Measurements from ENCODE around the gene FBXL7. TPM values are rescaled to one million over a fixed set of nuclear protein-coding genes. Genes with fewer than 3 reads are reported as not detected.

FBXL7 gene
- total RNA-seq, 1 donor from 2014 or later = 12.3 TPM

DNA sequence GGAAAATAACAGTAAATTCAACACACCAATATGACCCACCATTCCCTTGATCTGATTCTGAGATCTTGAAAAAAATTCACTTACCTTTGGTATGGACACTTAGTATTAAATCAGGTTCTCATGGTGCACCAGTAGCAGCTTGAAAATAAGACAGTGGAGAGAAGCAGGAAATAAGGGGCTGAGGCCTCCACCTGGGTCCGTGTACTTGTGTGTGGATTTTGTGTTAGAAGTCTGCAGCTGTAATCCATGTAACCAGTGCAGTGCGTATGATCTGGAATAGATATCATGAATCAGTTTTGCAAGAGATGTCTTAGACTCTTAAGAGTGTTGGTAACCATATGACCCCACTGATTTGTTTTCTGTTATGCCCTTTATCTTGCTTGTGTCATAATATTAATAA lies 107.1 kb downstream of the FBXL7 start:
- Histone ChIP-seq H3K4me3 (no peak overlapping the region), H4K20me1 (ENCODE audit: low read depth) (no peaks in the 10 kb centered on the region), H3K9ac (no peak overlapping the region), H3K4me1 (peaks cover 7% of the 10 kb centered on the region), H3K79me2 (ENCODE audit: low read depth) (peaks cover 34% of the 10 kb centered on the region), H3K36me3 (no peaks in the 10 kb centered on the region), H3K9me3 (ENCODE audit: low read depth) (no peaks in the 10 kb centered on the region), H3K4me2 (no peak overlapping the region), H3K27ac (peak overlapping the region; percentile 45), H3F3A (ENCODE audit: low read depth) (peaks cover 3% of the 10 kb centered on the region), H2AFZ (replicated peaks) (no peak overlapping the region), H3K27me3 (no peaks in the 10 kb centered on the region)
- TF ChIP-seq, protein P1, sequence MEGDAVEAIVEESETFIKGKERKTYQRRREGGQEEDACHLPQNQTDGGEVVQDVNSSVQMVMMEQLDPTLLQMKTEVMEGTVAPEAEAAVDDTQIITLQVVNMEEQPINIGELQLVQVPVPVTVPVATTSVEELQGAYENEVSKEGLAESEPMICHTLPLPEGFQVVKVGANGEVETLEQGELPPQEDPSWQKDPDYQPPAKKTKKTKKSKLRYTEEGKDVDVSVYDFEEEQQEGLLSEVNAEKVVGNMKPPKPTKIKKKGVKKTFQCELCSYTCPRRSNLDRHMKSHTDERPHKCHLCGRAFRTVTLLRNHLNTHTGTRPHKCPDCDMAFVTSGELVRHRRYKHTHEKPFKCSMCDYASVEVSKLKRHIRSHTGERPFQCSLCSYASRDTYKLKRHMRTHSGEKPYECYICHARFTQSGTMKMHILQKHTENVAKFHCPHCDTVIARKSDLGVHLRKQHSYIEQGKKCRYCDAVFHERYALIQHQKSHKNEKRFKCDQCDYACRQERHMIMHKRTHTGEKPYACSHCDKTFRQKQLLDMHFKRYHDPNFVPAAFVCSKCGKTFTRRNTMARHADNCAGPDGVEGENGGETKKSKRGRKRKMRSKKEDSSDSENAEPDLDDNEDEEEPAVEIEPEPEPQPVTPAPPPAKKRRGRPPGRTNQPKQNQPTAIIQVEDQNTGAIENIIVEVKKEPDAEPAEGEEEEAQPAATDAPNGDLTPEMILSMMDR (IDR thresholded peaks at IDR 0.05) = no peak
- TF ChIP-seq EZH2phosphoT487 (IDR thresholded peaks at IDR 0.05) = no peak
- no peak for TF ChIP-seq EZH2 (IDR thresholded peaks at IDR 0.05)
- Mint-ChIP-seq H3K9me3 (no peaks in the 10 kb centered on the region), H3K36me3 (peaks cover 9% of the 10 kb centered on the region), H3K4me3 (no peak overlapping the region), H3K4me1 (peaks cover 2% of the 10 kb centered on the region), H3K27me3 (ENCODE audit: insufficient read depth, low read depth) (no peaks in the 10 kb centered on the region), H3K27ac (no peak overlapping the region)
- no peak for DNase-seq (ENCODE audit: low spot score)

DNA sequence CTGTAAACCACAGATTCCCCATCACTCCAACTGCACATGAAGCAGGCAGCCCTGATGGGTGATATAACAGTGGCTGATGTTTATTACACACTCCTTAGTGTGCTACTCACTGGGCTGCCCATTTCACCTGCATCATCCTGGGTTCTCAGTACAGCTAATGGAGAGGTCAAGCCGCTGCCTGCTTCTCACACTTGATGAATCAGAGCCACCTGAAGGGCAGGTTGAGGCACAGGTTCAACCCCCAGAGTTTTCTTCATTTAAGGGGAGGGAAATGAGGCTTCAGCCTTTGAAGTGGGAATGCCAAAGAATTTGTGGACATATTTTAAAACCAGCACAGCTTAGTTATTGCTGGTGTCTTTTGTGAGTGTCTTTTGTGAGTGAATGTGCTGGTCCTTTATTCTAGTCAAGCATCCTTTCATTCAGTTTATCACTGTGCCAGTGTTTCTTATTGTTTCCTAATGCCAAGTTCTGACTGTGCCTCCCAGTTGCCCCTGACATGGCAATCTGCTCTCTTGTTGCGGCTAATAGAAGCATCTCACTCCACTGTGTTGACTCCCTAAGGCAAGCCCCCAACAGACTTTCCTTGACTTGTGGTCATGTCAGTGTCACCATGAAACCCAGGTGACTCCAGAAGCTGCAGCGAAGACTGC lies 109.2 kb downstream of the FBXL7 start:
- H3K36me3 Mint-ChIP-seq = peaks cover 6% of the 10 kb centered on the region
- no peak for DNase-seq (ENCODE audit: low spot score)
- Histone ChIP-seq H3K9me3 (ENCODE audit: low read depth) (no peaks in the 10 kb centered on the region), H3K27me3 (no peaks in the 10 kb centered on the region), H3K9ac (no peak overlapping the region), H3K4me1 (peaks cover 7% of the 10 kb centered on the region), H3K4me3 (no peak overlapping the region), H3K4me2 (no peak overlapping the region), H3K27ac (no peak overlapping the region), H3F3A (ENCODE audit: low read depth) (peaks cover 3% of the 10 kb centered on the region), H3K79me2 (ENCODE audit: low read depth) (peaks cover 35% of the 10 kb centered on the region), H4K20me1 (ENCODE audit: low read depth) (peaks cover 6% of the 10 kb centered on the region), H3K36me3 (no peaks in the 10 kb centered on the region), H2AFZ (replicated peaks) (no peak overlapping the region)
- H3K4me3 Mint-ChIP-seq = no peak overlapping the region
- H3K9me3 Mint-ChIP-seq = no peaks in the 10 kb centered on the region
- no peaks in the 10 kb centered on the region for H3K27me3 Mint-ChIP-seq (ENCODE audit: insufficient read depth, low read depth)
- TF ChIP-seq EZH2phosphoT487 (IDR thresholded peaks at IDR 0.05) = no peak
- TF ChIP-seq, protein P1 (IDR thresholded peaks at IDR 0.05) = no peak
- no peak for TF ChIP-seq EZH2 (IDR thresholded peaks at IDR 0.05)
- H3K4me1 Mint-ChIP-seq = peaks cover 2% of the 10 kb centered on the region
- H3K27ac Mint-ChIP-seq = no peak overlapping the region

DNA sequence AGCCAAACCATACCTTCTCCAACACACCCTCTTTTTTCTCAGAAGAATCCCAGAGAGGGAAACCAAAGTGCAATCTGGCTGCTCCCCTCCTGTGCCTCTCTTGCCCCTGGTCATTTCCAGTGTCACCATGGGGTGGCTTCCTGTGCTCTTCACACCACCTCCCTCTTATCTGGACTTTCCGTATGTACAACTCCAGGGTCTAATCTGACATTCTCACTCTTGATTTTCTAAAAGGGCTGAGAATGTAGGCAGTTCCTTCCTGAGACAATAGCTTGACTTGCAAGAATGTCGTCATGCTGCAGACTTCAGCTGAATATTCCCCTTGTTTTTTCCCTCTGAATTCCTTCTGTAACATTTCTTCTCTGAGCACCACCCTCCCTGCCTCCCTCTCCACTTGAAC lies 110.2 kb downstream of the FBXL7 start:
- TF ChIP-seq EZH2phosphoT487 (IDR thresholded peaks at IDR 0.05) = no peak
- TF ChIP-seq, protein P1 (IDR thresholded peaks at IDR 0.05) = no peak
- no peak for TF ChIP-seq EZH2 (IDR thresholded peaks at IDR 0.05)

More for the DNA sequence above, 110.2 kb downstream of the FBXL7 start:
- no peak overlapping the region for H3K4me3 Mint-ChIP-seq
- H3K27ac Mint-ChIP-seq = no peak overlapping the region
- DNase-seq (ENCODE audit: low spot score) = no peak
- Histone ChIP-seq H3K9me3 (ENCODE audit: low read depth) (no peaks in the 10 kb centered on the region), H3K4me1 (peaks cover 7% of the 10 kb centered on the region), H3K4me3 (no peak overlapping the region), H3K27ac (no peak overlapping the region), H3K36me3 (no peaks in the 10 kb centered on the region), H3K4me2 (no peak overlapping the region), H3F3A (ENCODE audit: low read depth) (peaks cover 3% of the 10 kb centered on the region), H2AFZ (replicated peaks) (no peak overlapping the region), H4K20me1 (ENCODE audit: low read depth) (peaks cover 11% of the 10 kb centered on the region), H3K79me2 (ENCODE audit: low read depth) (peaks cover 35% of the 10 kb centered on the region), H3K9ac (no peak overlapping the region), H3K27me3 (no peaks in the 10 kb centered on the region)
- peaks cover 4% of the 10 kb centered on the region for H3K36me3 Mint-ChIP-seq
- H3K27me3 Mint-ChIP-seq (ENCODE audit: insufficient read depth, low read depth) = no peaks in the 10 kb centered on the region
- H3K9me3 Mint-ChIP-seq = no peaks in the 10 kb centered on the region
- peaks cover 2% of the 10 kb centered on the region for H3K4me1 Mint-ChIP-seq
